ENCODE results near the gene TIMMDC1. TPM values are rescaled to one million over a fixed set of nuclear protein-coding genes. Genes with fewer than 3 reads are reported as not detected.

The TIMMDC1 gene
- total and polyA plus RNA-seq, 2 of the 13 experiments (the other 11 are each of a cell fraction or from before 2014, with no cell fraction given) = 50.0 to 77.8 TPM

GRCh38 chr3:119514637-119515036, 16.3 kb downstream of the TIMMDC1 start:
- intact Hi-C loops (cut with micrococcal nuclease; ENCODE audit: unreplicated experiment) = no loop called here
- H3K36me3 ChIP-seq (replicated peaks in 1 of 2; ENCODE audit: control insufficient read depth in 1 of 2, insufficient read depth in 2 of 2, low read length in 2 of 2) = peaks cover 5 to 42% of the 10 kb centered on the region in 2 experiments
- BruUV-seq (replicated peaks) = no TSS peak

More at GRCh38 chr3:119514637-119515036, 16.3 kb downstream of the TIMMDC1 start:
- ChIA-PET POLR2A (no interaction called here), CTCF (ENCODE audit: low intra/inter-chr PET ratio, low total read pairs) (no interaction called here)
- no peak overlapping the region for H3K27ac ChIP-seq (ENCODE audit: extremely low read length, insufficient read depth, low read length)
- no peaks in the 10 kb centered on the region for H3K9me3 ChIP-seq (ENCODE audit: low read length)
- FAIRE-seq (no peak), ATAC-seq (no peak), DNase-seq (ENCODE audit: low spot score) (no peak)
- no peaks in the 10 kb centered on the region for H3K27me3 ChIP-seq (ENCODE audit: control insufficient read depth in 1 of 2, insufficient read depth in 2 of 2, low read length in 2 of 2)
- no peak overlapping the region for H3K4me2 ChIP-seq (ENCODE audit: low read depth, low read length)
- no peak overlapping the region for H3K4me3 ChIP-seq (replicated peaks in 1 of 3; ENCODE audit: insufficient read depth in 1 of 3, low read depth in 2 of 3, low read length in 3 of 3)
- no peak overlapping the region for H2AFZ ChIP-seq (ENCODE audit: low read length)
- H3K4me1 ChIP-seq (ENCODE audit: insufficient read depth, low read length) = peaks cover 10% of the 10 kb centered on the region
- H3K9ac ChIP-seq (ENCODE audit: insufficient read depth, low read depth, low read length) = no peak overlapping the region
- TF ChIP-seq POGZ (CRISPR knock-in tag; IDR thresholded peaks at IDR 0.05) (no peak), ZNF616 (CRISPR knock-in tag; IDR thresholded peaks at IDR 0.05; ENCODE audit: low read depth) (no peak), ZNF354B (CRISPR knock-in tag; IDR thresholded peaks at IDR 0.05) (no peak), ZNF792 (CRISPR knock-in tag; IDR thresholded peaks at IDR 0.05) (no peak), ZNF704 (CRISPR knock-in tag; IDR thresholded peaks at IDR 0.05; ENCODE audit: borderline replicate concordance) (no peak), IRX3 (CRISPR knock-in tag; IDR thresholded peaks at IDR 0.05; ENCODE audit: borderline replicate concordance, low read depth) (no peak), POLR2AphosphoS5 (IDR thresholded peaks at IDR 0.05; ENCODE audit: low read depth, low read length) (no peak), NFKBIZ (CRISPR knock-in tag; IDR thresholded peaks at IDR 0.05) (no peak), ETV6 (CRISPR knock-in tag; conservative IDR thresholded peaks at IDR 0.05) (no peak), HOXA9 (CRISPR knock-in tag; IDR thresholded peaks at IDR 0.05; ENCODE audit: borderline replicate concordance) (no peak), BCL3 (CRISPR knock-in tag; IDR thresholded peaks at IDR 0.05) (no peak), SMAD3 (CRISPR knock-in tag; IDR thresholded peaks at IDR 0.05) (no peak), ZFY (CRISPR knock-in tag; IDR thresholded peaks at IDR 0.05) (no peak), ZNF543 (CRISPR knock-in tag; IDR thresholded peaks at IDR 0.05) (no peak), ZNF256 (CRISPR knock-in tag; conservative IDR thresholded peaks at IDR 0.05) (no peak), SSRP1 (CRISPR knock-in tag; IDR thresholded peaks at IDR 0.05) (no peak), NR3C1 (CRISPR knock-in tag; IDR thresholded peaks at IDR 0.05) (no peak)
- no peaks in the 10 kb centered on the region for H3K79me2 ChIP-seq (ENCODE audit: insufficient read depth, low read length)
- in situ Hi-C loops (cut with HindIII; ENCODE audit: extremely low pct_ligation_motif_present, low pct_unique_long_range_greater_than_20kb) = no loop called here
- WGBS (ENCODE audit: low lambda C conversion rate) = 100% methylated on average over 1 of the region's 2 CpGs
- H4K20me1 ChIP-seq (ENCODE audit: insufficient read depth, low read length) = no peaks in the 10 kb centered on the region

Measured in HepG2 (cell line).